GM12874 (cell line): ENCODE data around the gene HEPN1.

Experiments
- CTCF ChIP-seq: IDR thresholded peaks from 2 replicates; pipeline ENCODE4 v1.5.1; 2011; ENCODE audit warnings: low read depth, mild to moderate bottlenecking, control low read depth, low read length, moderate library complexity; ENCODE audit not compliant: insufficient read depth

The HEPN1 gene

GRCh38 chr11:124878759-124879492, 40.1 kb upstream of the HEPN1 start:
- no peak for TF ChIP-seq CTCF

- TF ChIP-seq CTCF = no peak
These were observed 39.4 kb upstream of the HEPN1 start for GRCh38 chr11:124879493-124880289.

- TF ChIP-seq CTCF = no peak
These were observed 38.8 kb upstream of the HEPN1 start for GRCh38 chr11:124880290-124880611.

- TF ChIP-seq CTCF = no peak
These were observed 38.1 kb upstream of the HEPN1 start for GRCh38 chr11:124880958-124881357.

- no peak for TF ChIP-seq CTCF
These were observed 36.5 kb upstream of the HEPN1 start for GRCh38 chr11:124882339-124883071.

- TF ChIP-seq CTCF = no peak
These were observed 34.7 kb upstream of the HEPN1 start for GRCh38 chr11:124884340-124884739.

- no peak for TF ChIP-seq CTCF
These were observed 34.1 kb upstream of the HEPN1 start for GRCh38 chr11:124884869-124885479.
